Kidney (tissue), 14 donors: ENCODE results near the gene CBX3. TPM values are rescaled to one million over a fixed set of nuclear protein-coding genes. Genes with fewer than 3 reads are reported as not detected.

Experiments used
- DNase-seq, 5 donors: peaks; one replicate each; pipeline ENCODE4 v3.0.0-alpha.2; 2013 to 2020
- FAIRE-seq: peaks from 2 replicates; lab custom pipeline; 2012; peaks lifted over from hg19 to GRCh38; lab: Jason Lieb, UNC
- H3K27ac ChIP-seq, 2 donors: one replicate each; pipeline ENCODE4 v1.7.0; 2013; ENCODE audit warnings: low read depth in 2 of 2, low read length in 2 of 2, inconsistent platforms in 1 of 2
- H3K27me3 ChIP-seq: one replicate; pipeline ENCODE4 v1.7.1; 2013; ENCODE audit warnings: low read length, inconsistent platforms; ENCODE audit not compliant: control insufficient read depth, insufficient read depth
- H3K36me3 ChIP-seq, 3 donors: one replicate each; pipeline versions ENCODE4 v1.7.0 to v1.7.1; 2013; ENCODE audit warnings: low read length in 3 of 3, control low read depth in 1 of 3, inconsistent platforms in 1 of 3; ENCODE audit not compliant: insufficient read depth in 3 of 3, control insufficient read depth in 2 of 3
- H3K4me1 ChIP-seq, 3 donors: one replicate each; pipeline versions ENCODE4 v1.7.0 to v1.7.1; 2013; ENCODE audit warnings: low read length in 3 of 3, inconsistent platforms in 1 of 3, low read depth in 1 of 3; ENCODE audit not compliant: control insufficient read depth in 2 of 3, insufficient read depth in 2 of 3
- H3K4me3 ChIP-seq, 3 donors: one replicate each; pipeline versions ENCODE4 v1.7.0 to v1.8.1; 2013; ENCODE audit warnings: low read length in 3 of 3, control low read depth in 1 of 3, inconsistent platforms in 1 of 3
- H3K9ac ChIP-seq, 3 donors: one replicate each; pipeline versions ENCODE4 v1.7.0 to v1.7.1; 2013; ENCODE audit warnings: low read length in 3 of 3, control low read depth in 1 of 3, inconsistent platforms in 1 of 3
- H3K9me3 ChIP-seq, 3 donors: one replicate each; pipeline versions ENCODE4 v1.7.0 to v1.7.1; 2013; ENCODE audit warnings: low read length in 3 of 3, control low read depth in 1 of 3, inconsistent platforms in 1 of 3; ENCODE audit not compliant: control insufficient read depth in 2 of 3, insufficient read depth in 1 of 3
- intact Hi-C: fragments of 100-400 bp; cut with DNase I; formaldehyde crosslinking; loops from one replicate; pipeline ENCODE4 v1.11.1; 2022
- polyA plus RNA-seq: library from polyadenylated mRNA; stranded (reverse); fragments of 350-450 nt; fragmentation: Illumina TruSeq; extraction: RNeasy Lipid Tissue Mini Kit (QIAGEN cat#74804); gene quantifications from one replicate; pipeline ENCODE4 v1.2.3, GENCODE V29; 2014; ENCODE audit warnings: low read depth, low replicate concordance; ENCODE audit not compliant: insufficient read depth
- total RNA-seq: library from RNA; stranded (reverse); fragmentation: NEBNext Ultra II Directional; extraction: Animal tissue kit (Norgen Biotek cat#: 25700); gene quantifications from one replicate; pipeline ENCODE4 v1.2.1, GENCODE V29; 2021
- TF ChIP-seq, protein P1 (sequence below): IDR thresholded peaks from 3 replicates; pipeline ENCODE4 v1.5.1; 2012; ENCODE audit warnings: mild to moderate bottlenecking, moderate library complexity, borderline replicate concordance; ENCODE audit not compliant: insufficient read depth; ENCODE audit errors: extremely low read depth
- donor health status: control.
- donor health status: control.
- donor health status: control.
- donor health status: control.
- donor health status: control.
- donor health status: DM: yes; HTN: yes; CAD: no.
- donor health status: Normal renal cell carcinoma (clear cell type).

CBX3 gene
- total and polyA plus RNA-seq, 2 donors from 2014 or later: 92.4 to 120 TPM

DNA sequence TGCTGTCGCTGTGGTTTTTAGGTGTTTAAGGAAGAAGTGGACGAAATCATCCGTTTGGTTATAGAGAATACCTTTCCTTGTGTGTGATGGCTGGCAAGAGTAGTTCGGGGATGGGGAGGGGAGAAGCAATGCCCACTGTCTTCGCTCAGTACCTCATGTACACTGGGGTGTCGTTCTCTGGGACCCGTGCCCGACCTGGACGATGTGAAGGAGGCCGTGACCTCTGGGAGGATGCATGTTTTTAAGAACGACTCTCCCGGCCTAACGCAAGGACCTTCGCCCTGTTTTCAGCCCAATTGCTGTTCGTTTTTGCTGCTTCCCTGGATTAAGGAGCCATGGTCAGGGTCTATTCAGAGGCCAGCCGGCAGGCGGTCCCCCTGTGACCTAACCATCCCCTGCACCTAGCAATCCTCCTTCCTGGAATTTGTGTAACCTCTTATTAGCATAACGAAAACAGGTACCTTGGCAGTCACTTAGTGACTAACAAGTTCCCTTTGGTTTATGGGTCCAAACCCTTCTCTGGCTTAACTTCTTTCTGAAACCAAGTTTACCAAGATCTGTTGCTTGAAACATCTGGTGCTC lies 48.2 kb upstream of the CBX3 start:
- FAIRE-seq (no peak), DNase-seq (no peak)
- H3K9ac ChIP-seq: peak overlapping the region in 1 of 3 donors; percentile 16
- intact Hi-C loops: no loop called here
- H3K4me1 ChIP-seq: peaks cover 3 to 19% (median 4%) of the 10 kb centered on the region in 3 donors
- H3K36me3 ChIP-seq: no peaks in the 10 kb centered on the region
- no peak overlapping the region for H3K27ac ChIP-seq
- no peaks in the 10 kb centered on the region for H3K9me3 ChIP-seq
- peak overlapping the region in 2 of 3 donors; percentile 52 to 55 for H3K4me3 ChIP-seq
- H3K27me3 ChIP-seq: peaks cover 4% of the 10 kb centered on the region
- TF ChIP-seq, protein P1, sequence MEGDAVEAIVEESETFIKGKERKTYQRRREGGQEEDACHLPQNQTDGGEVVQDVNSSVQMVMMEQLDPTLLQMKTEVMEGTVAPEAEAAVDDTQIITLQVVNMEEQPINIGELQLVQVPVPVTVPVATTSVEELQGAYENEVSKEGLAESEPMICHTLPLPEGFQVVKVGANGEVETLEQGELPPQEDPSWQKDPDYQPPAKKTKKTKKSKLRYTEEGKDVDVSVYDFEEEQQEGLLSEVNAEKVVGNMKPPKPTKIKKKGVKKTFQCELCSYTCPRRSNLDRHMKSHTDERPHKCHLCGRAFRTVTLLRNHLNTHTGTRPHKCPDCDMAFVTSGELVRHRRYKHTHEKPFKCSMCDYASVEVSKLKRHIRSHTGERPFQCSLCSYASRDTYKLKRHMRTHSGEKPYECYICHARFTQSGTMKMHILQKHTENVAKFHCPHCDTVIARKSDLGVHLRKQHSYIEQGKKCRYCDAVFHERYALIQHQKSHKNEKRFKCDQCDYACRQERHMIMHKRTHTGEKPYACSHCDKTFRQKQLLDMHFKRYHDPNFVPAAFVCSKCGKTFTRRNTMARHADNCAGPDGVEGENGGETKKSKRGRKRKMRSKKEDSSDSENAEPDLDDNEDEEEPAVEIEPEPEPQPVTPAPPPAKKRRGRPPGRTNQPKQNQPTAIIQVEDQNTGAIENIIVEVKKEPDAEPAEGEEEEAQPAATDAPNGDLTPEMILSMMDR: no peak

DNA sequence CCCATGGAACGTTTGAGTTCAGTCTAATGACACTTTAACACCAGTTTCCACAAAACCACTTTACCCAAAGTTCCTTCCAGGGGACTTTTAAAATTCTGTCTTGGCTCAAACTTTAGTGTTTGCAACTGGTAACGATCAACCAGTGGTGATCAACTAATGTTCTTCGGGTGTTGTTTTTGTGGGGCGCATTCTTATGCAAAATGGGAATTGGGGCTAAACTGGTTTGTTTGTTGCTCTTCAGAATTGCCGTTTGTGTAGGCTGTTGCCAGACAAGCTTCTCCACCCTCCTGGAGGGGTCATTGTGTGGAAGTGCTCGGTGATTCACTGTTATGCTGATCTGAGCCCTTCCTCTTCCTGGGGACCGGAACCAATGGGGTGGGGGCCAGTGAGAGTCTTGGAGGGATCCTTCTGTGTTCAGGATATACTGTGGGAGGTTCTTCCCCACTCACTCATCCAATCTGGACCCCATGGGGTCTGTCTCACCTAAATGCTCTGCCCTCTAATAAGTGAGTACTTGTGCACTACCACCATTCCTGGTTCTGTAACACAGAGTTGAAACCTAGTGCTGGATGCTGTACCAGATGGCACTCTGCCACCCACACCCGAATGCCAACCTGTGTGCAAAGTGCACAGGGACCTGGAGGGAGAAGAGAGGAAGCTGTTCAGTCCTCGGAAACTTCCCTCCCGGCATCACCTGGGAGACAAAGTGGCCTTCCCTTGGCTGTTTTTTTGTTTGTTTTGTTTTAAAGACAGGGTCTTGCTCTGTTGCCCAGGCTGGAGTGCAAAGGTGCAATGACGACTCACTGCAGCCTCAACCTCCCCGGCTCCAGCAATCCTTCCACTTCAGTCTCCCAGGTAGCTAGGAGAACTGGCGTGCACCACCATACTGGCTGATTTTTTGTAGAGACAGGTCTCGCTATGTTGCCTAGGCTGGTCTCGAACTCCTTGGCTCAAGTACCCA lies 47.4 kb upstream of the CBX3 start:
- H3K4me1 ChIP-seq: peaks cover 3 to 22% (median 4%) of the 10 kb centered on the region in 3 donors
- H3K27ac ChIP-seq: no peak overlapping the region
- H3K9ac ChIP-seq: no peak overlapping the region
- no peak for FAIRE-seq
- DNase-seq: no peak
- intact Hi-C loops: no loop called here
- H3K27me3 ChIP-seq: peaks cover 4% of the 10 kb centered on the region
- H3K36me3 ChIP-seq: no peaks in the 10 kb centered on the region
- H3K4me3 ChIP-seq: peak overlapping the region in 1 of 3 donors; percentile 55
- TF ChIP-seq, protein P1: no peak
- no peaks in the 10 kb centered on the region for H3K9me3 ChIP-seq

DNA sequence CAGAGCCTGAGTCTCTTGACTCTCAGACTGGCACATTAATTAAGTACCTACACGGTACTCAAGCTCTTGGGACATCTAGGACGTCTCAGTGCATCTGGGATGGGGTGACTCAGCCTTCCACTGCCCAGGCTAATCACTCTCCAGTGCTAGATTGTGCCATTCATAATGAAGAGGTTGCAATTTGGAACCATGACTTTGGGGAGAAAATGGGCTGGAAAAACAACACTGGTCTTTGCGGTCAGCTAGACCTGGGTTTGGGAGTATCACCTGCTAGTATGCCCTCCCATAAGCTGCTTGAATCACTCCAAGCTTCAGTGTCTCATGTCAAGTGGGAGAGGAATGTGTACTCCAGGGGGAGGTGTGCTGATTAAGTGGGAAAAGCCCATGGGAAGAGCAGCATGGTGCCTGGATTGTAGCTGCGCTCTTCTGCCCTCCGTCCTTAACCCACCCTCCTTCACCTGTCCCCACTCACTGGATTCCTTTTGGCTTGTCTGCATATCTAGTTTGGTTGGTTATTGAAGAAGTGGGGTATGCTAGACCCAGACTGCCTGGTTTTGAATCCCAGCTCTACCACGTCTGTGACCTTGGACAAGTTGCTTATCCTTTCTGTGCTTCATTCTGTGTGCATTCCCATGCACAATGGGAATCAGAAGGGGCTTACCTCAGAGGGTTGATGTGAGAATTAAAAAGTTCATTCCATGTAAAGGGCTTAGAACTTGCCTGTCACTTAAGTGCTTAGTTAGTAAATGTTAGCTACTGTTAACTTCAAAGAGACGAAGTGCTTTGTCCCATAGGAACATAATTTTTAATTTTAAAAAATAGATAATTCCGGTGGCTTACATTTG lies 45.8 kb upstream of the CBX3 start:
- DNase-seq: no peak
- no peaks in the 10 kb centered on the region for H3K9me3 ChIP-seq
- peaks cover 3 to 26% (median 4%) of the 10 kb centered on the region in 3 donors for H3K4me1 ChIP-seq
- H3K27me3 ChIP-seq: peaks cover 4% of the 10 kb centered on the region
- H3K27ac ChIP-seq: no peak overlapping the region
- TF ChIP-seq, protein P1: no peak
- H3K9ac ChIP-seq: no peak overlapping the region
- no peaks in the 10 kb centered on the region for H3K36me3 ChIP-seq
- no peak overlapping the region for H3K4me3 ChIP-seq
- no peak for FAIRE-seq
- intact Hi-C loops: no loop called here
